Measurements from ENCODE around the gene CAMK4.

The CAMK4 gene

DNA sequence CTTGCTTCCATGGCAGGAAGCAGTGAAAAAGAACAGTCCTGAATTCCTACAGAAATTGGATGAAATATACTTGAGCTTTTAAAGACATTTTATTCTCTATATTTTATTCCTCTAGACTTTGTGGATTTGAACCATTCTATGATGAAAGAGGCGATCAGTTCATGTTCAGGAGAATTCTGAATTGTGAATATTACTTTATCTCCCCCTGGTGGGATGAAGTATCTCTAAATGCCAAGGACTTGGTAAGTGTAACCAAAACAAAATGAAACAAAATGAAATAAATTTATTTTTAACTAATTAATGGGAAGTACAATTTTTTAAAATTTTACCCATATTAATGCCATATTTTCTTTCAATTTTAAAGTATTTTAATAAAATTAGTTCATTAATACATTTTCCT is 254.1 kb downstream of the CAMK4 start:
- no peaks in the 10 kb centered on the region for H3K4me1 ChIP-seq
- no peak overlapping the region for H3K27ac ChIP-seq
- H3K4me3 ChIP-seq (ENCODE audit: low read depth, low read length): no peak overlapping the region
- no peaks in the 10 kb centered on the region for H3K27me3 ChIP-seq (ENCODE audit: control insufficient read depth, insufficient read depth, low read length)
- H2AFZ ChIP-seq: no peak overlapping the region
- no peak overlapping the region for H3K9ac ChIP-seq
- no peak overlapping the region for H3K4me2 ChIP-seq (ENCODE audit: low read length)
- no peaks in the 10 kb centered on the region for H3K36me3 ChIP-seq (ENCODE audit: control insufficient read depth, insufficient read depth, low read length)
- no peak for TF ChIP-seq CTCF (IDR thresholded peaks at IDR 0.05)
- H3K79me2 ChIP-seq: no peaks in the 10 kb centered on the region
- H3K9me3 ChIP-seq (ENCODE audit: control insufficient read depth, low read length): no peaks in the 10 kb centered on the region

- H3K4me2 ChIP-seq (ENCODE audit: low read length): no peak overlapping the region
- no peaks in the 10 kb centered on the region for H3K9me3 ChIP-seq (ENCODE audit: control insufficient read depth, low read length)
- H3K4me3 ChIP-seq (ENCODE audit: low read depth, low read length): no peak overlapping the region
- H3K9ac ChIP-seq: no peak overlapping the region
- no peak overlapping the region for H3K27ac ChIP-seq
- no peaks in the 10 kb centered on the region for H3K79me2 ChIP-seq
- H3K36me3 ChIP-seq (ENCODE audit: control insufficient read depth, insufficient read depth, low read length): no peaks in the 10 kb centered on the region
- no peak for TF ChIP-seq CTCF (IDR thresholded peaks at IDR 0.05)
- H3K4me1 ChIP-seq: no peaks in the 10 kb centered on the region
- H2AFZ ChIP-seq: no peak overlapping the region
- no peaks in the 10 kb centered on the region for H3K27me3 ChIP-seq (ENCODE audit: control insufficient read depth, insufficient read depth, low read length)
These were observed 254.7 kb downstream of the CAMK4 start for GRCh38 chr5:111478898-111479297.

DNA sequence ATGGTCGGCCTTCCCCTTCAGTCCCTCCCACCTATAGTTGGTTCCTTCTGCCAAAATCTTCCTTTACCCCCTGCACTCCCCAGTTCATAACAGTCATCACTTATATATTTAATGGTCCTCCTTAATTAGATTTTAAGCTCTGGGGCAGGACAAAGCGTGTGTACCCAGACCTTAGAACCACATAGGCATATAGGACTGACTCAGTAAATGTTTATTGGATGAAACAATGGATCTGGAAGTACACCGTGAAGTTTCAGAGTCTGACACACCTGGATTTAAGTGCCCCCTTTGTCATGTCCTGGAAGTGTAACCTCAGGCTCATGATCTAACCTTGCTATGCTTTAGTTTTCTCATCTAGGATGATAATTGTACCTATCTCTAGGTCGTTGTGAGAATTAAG is 256.2 kb downstream of the CAMK4 start:
- Histone ChIP-seq H3K9me3 (ENCODE audit: control insufficient read depth, low read length) (no peaks in the 10 kb centered on the region), H3K36me3 (ENCODE audit: control insufficient read depth, insufficient read depth, low read length) (no peaks in the 10 kb centered on the region), H3K4me3 (ENCODE audit: low read depth, low read length) (no peak overlapping the region), H3K79me2 (no peaks in the 10 kb centered on the region), H3K9ac (no peak overlapping the region), H3K27me3 (ENCODE audit: control insufficient read depth, insufficient read depth, low read length) (no peaks in the 10 kb centered on the region), H2AFZ (no peak overlapping the region), H3K4me2 (ENCODE audit: low read length) (no peak overlapping the region), H3K4me1 (no peaks in the 10 kb centered on the region), H3K27ac (no peak overlapping the region)
- no peak for TF ChIP-seq CTCF (IDR thresholded peaks at IDR 0.05)

- H3K4me1 ChIP-seq: no peaks in the 10 kb centered on the region
- H3K36me3 ChIP-seq (ENCODE audit: control insufficient read depth, insufficient read depth, low read length): no peaks in the 10 kb centered on the region
- no peaks in the 10 kb centered on the region for H3K79me2 ChIP-seq
- no peaks in the 10 kb centered on the region for H3K27me3 ChIP-seq (ENCODE audit: control insufficient read depth, insufficient read depth, low read length)
- no peak overlapping the region for H3K4me2 ChIP-seq (ENCODE audit: low read length)
- no peak overlapping the region for H2AFZ ChIP-seq
- no peak for TF ChIP-seq CTCF (IDR thresholded peaks at IDR 0.05)
- H3K4me3 ChIP-seq (ENCODE audit: low read depth, low read length): no peak overlapping the region
- no peaks in the 10 kb centered on the region for H3K9me3 ChIP-seq (ENCODE audit: control insufficient read depth, low read length)
- H3K9ac ChIP-seq: no peak overlapping the region
- no peak overlapping the region for H3K27ac ChIP-seq
These were observed 261.9 kb downstream of the CAMK4 start for GRCh38 chr5:111486055-111486454.

- H3K4me1 ChIP-seq: no peaks in the 10 kb centered on the region
- H3K4me2 ChIP-seq (ENCODE audit: low read length): no peak overlapping the region
- no peaks in the 10 kb centered on the region for H3K9me3 ChIP-seq (ENCODE audit: control insufficient read depth, low read length)
- H3K36me3 ChIP-seq (ENCODE audit: control insufficient read depth, insufficient read depth, low read length): no peaks in the 10 kb centered on the region
- no peak overlapping the region for H3K4me3 ChIP-seq (ENCODE audit: low read depth, low read length)
- no peaks in the 10 kb centered on the region for H3K27me3 ChIP-seq (ENCODE audit: control insufficient read depth, insufficient read depth, low read length)
- H3K27ac ChIP-seq: no peak overlapping the region
- no peak overlapping the region for H2AFZ ChIP-seq
- H3K79me2 ChIP-seq: no peaks in the 10 kb centered on the region
- no peak for TF ChIP-seq CTCF (IDR thresholded peaks at IDR 0.05)
- no peak overlapping the region for H3K9ac ChIP-seq
These were observed 262.7 kb downstream of the CAMK4 start for GRCh38 chr5:111486926-111487325.
